ENCODE measurements around the gene IRGC. TPM values are rescaled to one million over a fixed set of nuclear protein-coding genes. Genes with fewer than 3 reads are reported as not detected.

IRGC gene
- total RNA-seq, 2 donors from 2014 or later: not detected

- Mint-ChIP-seq H3K36me3 (ENCODE audit: low read depth) (no peaks in the 10 kb centered on the region), H3K4me1 (peaks cover 2% of the 10 kb centered on the region), H3K27me3 (peaks cover 4% of the 10 kb centered on the region), H3K27ac (no peak overlapping the region), H3K4me3 (no peak overlapping the region)
- no peaks in the 10 kb centered on the region for H3K9me3 ChIP-seq (ENCODE audit: control insufficient read depth, low read length, poor library complexity, severe bottlenecking)
- ATAC-seq (no peak), DNase-seq (no peak)
Measured at GRCh38 chr19:43720936-43721335, 5.1 kb downstream of the IRGC start.

- no peak for DNase-seq
- ATAC-seq: no peak
- H3K36me3 Mint-ChIP-seq (ENCODE audit: low read depth): no peaks in the 10 kb centered on the region
- H3K27me3 Mint-ChIP-seq: no peaks in the 10 kb centered on the region
- H3K4me1 Mint-ChIP-seq: peaks cover 2% of the 10 kb centered on the region
- H3K27ac Mint-ChIP-seq: no peak overlapping the region
- H3K9me3 ChIP-seq (ENCODE audit: control insufficient read depth, low read length, poor library complexity, severe bottlenecking): no peaks in the 10 kb centered on the region
- H3K4me3 Mint-ChIP-seq: no peak overlapping the region
Measured at GRCh38 chr19:43721469-43722048, 5.7 kb downstream of the IRGC start.

- H3K27me3 Mint-ChIP-seq: no peaks in the 10 kb centered on the region
- H3K4me1 Mint-ChIP-seq: peaks cover 4% of the 10 kb centered on the region
- no peak for DNase-seq
- no peaks in the 10 kb centered on the region for H3K36me3 Mint-ChIP-seq (ENCODE audit: low read depth)
- H3K27ac Mint-ChIP-seq: no peak overlapping the region
- no peak overlapping the region for H3K4me3 Mint-ChIP-seq
- no peak for ATAC-seq
- no peaks in the 10 kb centered on the region for H3K9me3 ChIP-seq (ENCODE audit: control insufficient read depth, low read length, poor library complexity, severe bottlenecking)
Measured at GRCh38 chr19:43723588-43723987, 7.7 kb downstream of the IRGC start.

GRCh38 chr19:43724896-43725295 is 9.0 kb downstream of the IRGC start:
- DNase-seq (no peak), ATAC-seq (no peak)
- Mint-ChIP-seq H3K27ac (no peak overlapping the region), H3K4me1 (peaks cover 4% of the 10 kb centered on the region), H3K36me3 (ENCODE audit: low read depth) (no peaks in the 10 kb centered on the region), H3K4me3 (no peak overlapping the region), H3K27me3 (no peaks in the 10 kb centered on the region)
- H3K9me3 ChIP-seq (ENCODE audit: control insufficient read depth, low read length, poor library complexity, severe bottlenecking): no peaks in the 10 kb centered on the region

GRCh38 chr19:43725468-43725867 is 9.6 kb downstream of the IRGC start:
- H3K36me3 Mint-ChIP-seq (ENCODE audit: low read depth): peaks cover 3% of the 10 kb centered on the region
- no peaks in the 10 kb centered on the region for H3K27me3 Mint-ChIP-seq
- ATAC-seq (peak; percentile 27), DNase-seq (no peak)
- H3K9me3 ChIP-seq (ENCODE audit: control insufficient read depth, low read length, poor library complexity, severe bottlenecking): no peaks in the 10 kb centered on the region
- no peak overlapping the region for H3K4me3 Mint-ChIP-seq
- H3K4me1 Mint-ChIP-seq: peaks cover 4% of the 10 kb centered on the region
- H3K27ac Mint-ChIP-seq: peak overlapping the region; percentile 41

- H3K27me3 Mint-ChIP-seq: no peaks in the 10 kb centered on the region
- peaks cover 3% of the 10 kb centered on the region for H3K36me3 Mint-ChIP-seq (ENCODE audit: low read depth)
- H3K27ac Mint-ChIP-seq: no peak overlapping the region
Measured at GRCh38 chr19:43726736-43727592, 11.1 kb downstream of the IRGC start.

GRCh38 chr19:43727593-43727853 is 11.6 kb downstream of the IRGC start:
- no peak overlapping the region for H3K4me3 Mint-ChIP-seq
- DNase-seq: no peak

More at GRCh38 chr19:43726736-43727592, 11.1 kb downstream of the IRGC start:
- no peaks in the 10 kb centered on the region for H3K9me3 ChIP-seq (ENCODE audit: control insufficient read depth, low read length, poor library complexity, severe bottlenecking)
- DNase-seq: no peak
- Mint-ChIP-seq H3K4me1 (peaks cover 4% of the 10 kb centered on the region), H3K4me3 (no peak overlapping the region)
- ATAC-seq: no peak

GRCh38 chr19:43729919-43730318 is 14.0 kb downstream of the IRGC start:
- H3K36me3 Mint-ChIP-seq (ENCODE audit: low read depth): peaks cover 5% of the 10 kb centered on the region
- no peak overlapping the region for H3K4me3 Mint-ChIP-seq
- DNase-seq (no peak), ATAC-seq (no peak)
- H3K27ac Mint-ChIP-seq: no peak overlapping the region
- peaks cover 4% of the 10 kb centered on the region for H3K4me1 Mint-ChIP-seq
- H3K9me3 ChIP-seq (ENCODE audit: control insufficient read depth, low read length, poor library complexity, severe bottlenecking): no peaks in the 10 kb centered on the region
- no peaks in the 10 kb centered on the region for H3K27me3 Mint-ChIP-seq

More at GRCh38 chr19:43727593-43727853, 11.6 kb downstream of the IRGC start:
- no peak for ATAC-seq
- no peaks in the 10 kb centered on the region for H3K9me3 ChIP-seq (ENCODE audit: control insufficient read depth, low read length, poor library complexity, severe bottlenecking)
- Mint-ChIP-seq H3K36me3 (ENCODE audit: low read depth) (peaks cover 3% of the 10 kb centered on the region), H3K27me3 (no peaks in the 10 kb centered on the region), H3K4me1 (peaks cover 4% of the 10 kb centered on the region), H3K27ac (no peak overlapping the region)

- Mint-ChIP-seq H3K27ac (peak overlapping the region; percentile 73), H3K36me3 (ENCODE audit: low read depth) (peaks cover 5% of the 10 kb centered on the region), H3K27me3 (no peaks in the 10 kb centered on the region), H3K4me3 (no peak overlapping the region), H3K4me1 (peaks cover 2% of the 10 kb centered on the region)
- no peaks in the 10 kb centered on the region for H3K9me3 ChIP-seq (ENCODE audit: control insufficient read depth, low read length, poor library complexity, severe bottlenecking)
- ATAC-seq (no peak), DNase-seq (no peak)
Measured at GRCh38 chr19:43731346-43731745, 15.5 kb downstream of the IRGC start.

GRCh38 chr19:43731846-43732245 is 16.0 kb downstream of the IRGC start:
- Mint-ChIP-seq H3K27me3 (no peaks in the 10 kb centered on the region), H3K4me3 (no peak overlapping the region), H3K4me1 (no peaks in the 10 kb centered on the region), H3K27ac (peak overlapping the region; percentile 73), H3K36me3 (ENCODE audit: low read depth) (peaks cover 8% of the 10 kb centered on the region)
- ATAC-seq: no peak
- H3K9me3 ChIP-seq (ENCODE audit: control insufficient read depth, low read length, poor library complexity, severe bottlenecking): no peaks in the 10 kb centered on the region
- DNase-seq: no peak

GRCh38 chr19:43735013-43735412 is 19.1 kb downstream of the IRGC start:
- DNase-seq (no peak), ATAC-seq (no peak)
- no peaks in the 10 kb centered on the region for H3K9me3 ChIP-seq (ENCODE audit: control insufficient read depth, low read length, poor library complexity, severe bottlenecking)
- peaks cover 8% of the 10 kb centered on the region for H3K36me3 Mint-ChIP-seq (ENCODE audit: low read depth)
- H3K27me3 Mint-ChIP-seq: no peaks in the 10 kb centered on the region
- H3K27ac Mint-ChIP-seq: no peak overlapping the region
- peaks cover 11% of the 10 kb centered on the region for H3K4me1 Mint-ChIP-seq
- no peak overlapping the region for H3K4me3 Mint-ChIP-seq

- no peaks in the 10 kb centered on the region for H3K9me3 ChIP-seq (ENCODE audit: control insufficient read depth, low read length, poor library complexity, severe bottlenecking)
- Mint-ChIP-seq H3K4me1 (peaks cover 11% of the 10 kb centered on the region), H3K4me3 (no peak overlapping the region), H3K27me3 (no peaks in the 10 kb centered on the region), H3K27ac (no peak overlapping the region), H3K36me3 (ENCODE audit: low read depth) (peaks cover 6% of the 10 kb centered on the region)
- ATAC-seq (no peak), DNase-seq (no peak)
Measured at GRCh38 chr19:43735957-43736356, 20.1 kb downstream of the IRGC start.

- ATAC-seq (no peak), DNase-seq (no peak)
- no peaks in the 10 kb centered on the region for H3K9me3 ChIP-seq (ENCODE audit: control insufficient read depth, low read length, poor library complexity, severe bottlenecking)
- peak overlapping the region; percentile 4 for H3K27ac Mint-ChIP-seq
- H3K27me3 Mint-ChIP-seq: no peaks in the 10 kb centered on the region
- peaks cover 15% of the 10 kb centered on the region for H3K4me1 Mint-ChIP-seq
- peaks cover 8% of the 10 kb centered on the region for H3K36me3 Mint-ChIP-seq (ENCODE audit: low read depth)
- H3K4me3 Mint-ChIP-seq: no peak overlapping the region
Measured at GRCh38 chr19:43738780-43739211, 22.9 kb downstream of the IRGC start.

Data from T-helper 17 cell (primary cell).